ENCODE measurements around the gene NT5C3B.

Gene NT5C3B

GRCh38 chr17:41794540-41794975 lies 41.5 kb downstream of the NT5C3B start:
- H3K36me3 ChIP-seq (ENCODE audit: control insufficient read depth, insufficient read depth, low read length), result no peaks in the 10 kb centered on the region
- peaks cover 5% of the 10 kb centered on the region; the same call in 1 of the 2 replicates for H3K4me1 ChIP-seq (ENCODE audit: control insufficient read depth, insufficient read depth, low read length)
- no peak overlapping the region for H3K27ac ChIP-seq (ENCODE audit: low read length)
- DNase-seq (ENCODE audit: low read depth, low spot score), result no peak
- WGBS (ENCODE audit: insufficient coverage, insufficient read length), result no CpG with 5 or more reads among the region's 5 CpGs
- H3K4me3 ChIP-seq (ENCODE audit: low read length), result no peak overlapping the region
- H3K27me3 ChIP-seq (ENCODE audit: control insufficient read depth, insufficient read depth, low read length), result no peaks in the 10 kb centered on the region
- H3K9me3 ChIP-seq (ENCODE audit: control insufficient read depth, insufficient read depth, low read length), result no peaks in the 10 kb centered on the region

- Histone ChIP-seq H3K4me1 (ENCODE audit: control insufficient read depth, insufficient read depth, low read length) (peaks cover 5% of the 10 kb centered on the region; the same call in 1 of the 2 replicates), H3K36me3 (ENCODE audit: control insufficient read depth, insufficient read depth, low read length) (no peaks in the 10 kb centered on the region), H3K27ac (ENCODE audit: low read length) (no peak overlapping the region), H3K4me3 (ENCODE audit: low read length) (no peak overlapping the region), H3K27me3 (ENCODE audit: control insufficient read depth, insufficient read depth, low read length) (no peaks in the 10 kb centered on the region), H3K9me3 (ENCODE audit: control insufficient read depth, insufficient read depth, low read length) (no peaks in the 10 kb centered on the region)
- WGBS (ENCODE audit: insufficient coverage, insufficient read length), result no CpG with 5 or more reads among the region's 14 CpGs
- DNase-seq (ENCODE audit: low read depth, low spot score), result no peak
Observed at GRCh38 chr17:41793784-41794539, 42.1 kb downstream of the NT5C3B start.

- H3K27ac ChIP-seq (ENCODE audit: low read length), result no peak overlapping the region
- H3K4me1 ChIP-seq (ENCODE audit: control insufficient read depth, insufficient read depth, low read length), result peaks cover 5% of the 10 kb centered on the region; the same call in 1 of the 2 replicates
- WGBS (ENCODE audit: insufficient coverage, insufficient read length), result no CpG with 5 or more reads among the region's 22 CpGs
- no peaks in the 10 kb centered on the region for H3K36me3 ChIP-seq (ENCODE audit: control insufficient read depth, insufficient read depth, low read length)
- H3K4me3 ChIP-seq (ENCODE audit: low read length), result no peak overlapping the region
- no peak for DNase-seq (ENCODE audit: low read depth, low spot score)
- H3K27me3 ChIP-seq (ENCODE audit: control insufficient read depth, insufficient read depth, low read length), result no peaks in the 10 kb centered on the region
- no peaks in the 10 kb centered on the region for H3K9me3 ChIP-seq (ENCODE audit: control insufficient read depth, insufficient read depth, low read length)
Observed at GRCh38 chr17:41792845-41793783, 42.9 kb downstream of the NT5C3B start.

- H3K4me1 ChIP-seq (ENCODE audit: control insufficient read depth, insufficient read depth, low read length), result peaks cover 2% of the 10 kb centered on the region; the same call in 1 of the 2 replicates
- no peaks in the 10 kb centered on the region for H3K27me3 ChIP-seq (ENCODE audit: control insufficient read depth, insufficient read depth, low read length)
- DNase-seq (ENCODE audit: low read depth, low spot score), result no peak
- no peak overlapping the region for H3K27ac ChIP-seq (ENCODE audit: low read length)
- H3K4me3 ChIP-seq (ENCODE audit: low read length), result no peak overlapping the region
- no peaks in the 10 kb centered on the region for H3K36me3 ChIP-seq (ENCODE audit: control insufficient read depth, insufficient read depth, low read length)
- no CpG with 5 or more reads among the region's 4 CpGs for WGBS (ENCODE audit: insufficient coverage, insufficient read length)
- no peaks in the 10 kb centered on the region for H3K9me3 ChIP-seq (ENCODE audit: control insufficient read depth, insufficient read depth, low read length)
Observed at GRCh38 chr17:41787021-41787418, 49.0 kb downstream of the NT5C3B start.

GRCh38 chr17:41786227-41787020 lies 49.6 kb downstream of the NT5C3B start, which contains the start of gene JUP:
Gene JUP, minus strand, starts transcription at chr17:41786711. Its CDS starts 14,857 bp downstream, at chr17:41771854.
- Histone ChIP-seq H3K4me3 (ENCODE audit: low read length) (peak within 1 kb of the TSS; percentile 79), H3K9me3 (ENCODE audit: control insufficient read depth, insufficient read depth, low read length) (no peaks in the 10 kb centered on the region), H3K36me3 (ENCODE audit: control insufficient read depth, insufficient read depth, low read length) (no peaks in the 10 kb centered on the region), H3K27ac (ENCODE audit: low read length) (no peak within 1 kb of the TSS), H3K4me1 (ENCODE audit: control insufficient read depth, insufficient read depth, low read length) (peaks cover 2% of the 10 kb centered on the region; the same call in 1 of the 2 replicates), H3K27me3 (ENCODE audit: control insufficient read depth, insufficient read depth, low read length) (no peaks in the 10 kb centered on the region)
- DNase-seq (ENCODE audit: low read depth, low spot score), result peak; percentile 99
- no CpG with 5 or more reads among the region's 79 CpGs for WGBS (ENCODE audit: insufficient coverage, insufficient read length)

- DNase-seq (ENCODE audit: low read depth, low spot score), result no peak
Observed at GRCh38 chr17:41785859-41786226, 50.2 kb downstream of the NT5C3B start.

GRCh38 chr17:41785091-41785858 lies 50.8 kb downstream of the NT5C3B start:
- no peaks in the 10 kb centered on the region for H3K27me3 ChIP-seq (ENCODE audit: control insufficient read depth, insufficient read depth, low read length)
- H3K4me3 ChIP-seq (ENCODE audit: low read length), result peak overlapping the region; percentile 79; the same call in 1 of the 2 replicates
- no CpG with 5 or more reads among the region's 13 CpGs for WGBS (ENCODE audit: insufficient coverage, insufficient read length)
- H3K36me3 ChIP-seq (ENCODE audit: control insufficient read depth, insufficient read depth, low read length), result no peaks in the 10 kb centered on the region
- no peak for DNase-seq (ENCODE audit: low read depth, low spot score)
- H3K4me1 ChIP-seq (ENCODE audit: control insufficient read depth, insufficient read depth, low read length), result peaks cover 2% of the 10 kb centered on the region; the same call in 1 of the 2 replicates
- H3K9me3 ChIP-seq (ENCODE audit: control insufficient read depth, insufficient read depth, low read length), result no peaks in the 10 kb centered on the region
- no peak overlapping the region for H3K27ac ChIP-seq (ENCODE audit: low read length)

More at GRCh38 chr17:41785859-41786226, 50.2 kb downstream of the NT5C3B start:
- no CpG with 5 or more reads among the region's 22 CpGs for WGBS (ENCODE audit: insufficient coverage, insufficient read length)
- Histone ChIP-seq H3K9me3 (ENCODE audit: control insufficient read depth, insufficient read depth, low read length) (no peaks in the 10 kb centered on the region), H3K36me3 (ENCODE audit: control insufficient read depth, insufficient read depth, low read length) (no peaks in the 10 kb centered on the region), H3K27me3 (ENCODE audit: control insufficient read depth, insufficient read depth, low read length) (no peaks in the 10 kb centered on the region), H3K4me1 (ENCODE audit: control insufficient read depth, insufficient read depth, low read length) (peaks cover 2% of the 10 kb centered on the region; the same call in 1 of the 2 replicates), H3K27ac (ENCODE audit: low read length) (no peak overlapping the region), H3K4me3 (ENCODE audit: low read length) (peak overlapping the region; percentile 79; the same call in 1 of the 2 replicates)

GRCh38 chr17:41784207-41784744 lies 51.8 kb downstream of the NT5C3B start:
- peak overlapping the region; percentile 23; the same call in 1 of the 2 replicates for H3K4me3 ChIP-seq (ENCODE audit: low read length)
- H3K36me3 ChIP-seq (ENCODE audit: control insufficient read depth, insufficient read depth, low read length), result no peaks in the 10 kb centered on the region
- H3K9me3 ChIP-seq (ENCODE audit: control insufficient read depth, insufficient read depth, low read length), result no peaks in the 10 kb centered on the region
- H3K27me3 ChIP-seq (ENCODE audit: control insufficient read depth, insufficient read depth, low read length), result no peaks in the 10 kb centered on the region
- no peak for DNase-seq (ENCODE audit: low read depth, low spot score)
- no peak overlapping the region for H3K27ac ChIP-seq (ENCODE audit: low read length)
- peaks cover 2% of the 10 kb centered on the region; the same call in 1 of the 2 replicates for H3K4me1 ChIP-seq (ENCODE audit: control insufficient read depth, insufficient read depth, low read length)
- no CpG with 5 or more reads among the region's 6 CpGs for WGBS (ENCODE audit: insufficient coverage, insufficient read length)

GRCh38 chr17:41782142-41782541 lies 53.9 kb downstream of the NT5C3B start:
- DNase-seq (ENCODE audit: low read depth, low spot score), result no peak
- WGBS (ENCODE audit: insufficient coverage, insufficient read length), result no CpG with 5 or more reads among the region's 4 CpGs
- Histone ChIP-seq H3K27me3 (ENCODE audit: control insufficient read depth, insufficient read depth, low read length) (no peaks in the 10 kb centered on the region), H3K4me3 (ENCODE audit: low read length) (no peak overlapping the region), H3K9me3 (ENCODE audit: control insufficient read depth, insufficient read depth, low read length) (no peaks in the 10 kb centered on the region), H3K4me1 (ENCODE audit: control insufficient read depth, insufficient read depth, low read length) (0 out of 2 replicates have a peak, but pooled peaks cover 4% of the 10 kb centered on the region), H3K27ac (ENCODE audit: low read length) (no peak overlapping the region), H3K36me3 (ENCODE audit: control insufficient read depth, insufficient read depth, low read length) (no peaks in the 10 kb centered on the region)
